Astrocyte of the cerebellum (primary cell): ENCODE results near the gene ITGA3.
A peak's percentile ranks its signal among the peaks of the same experiment; 100 is the strongest.

Experiments used
- DNase-seq: peaks from one replicate; pipeline ENCODE4 v3.0.0-alpha.2; 2011; ENCODE audit warnings: low read depth
- H3K4me3 ChIP-seq: 2 replicates; pipeline ENCODE4 v1.5.1; 2011; ENCODE audit warnings: mild to moderate bottlenecking, low read depth, low read length, moderate library complexity
- CTCF ChIP-seq: IDR thresholded peaks from 2 replicates; pipeline ENCODE4 v1.5.1; 2012; ENCODE audit warnings: low read length, low read depth, moderate library complexity, mild to moderate bottlenecking; ENCODE audit errors: missing control alignments
- in situ Hi-C: cut with HindIII; loops from 2 replicates; pipeline ENCODE4 v1.10.0; 2017; ENCODE audit warnings: low sequenced_read_pairs

The ITGA3 gene

GRCh38 chr17:50120475-50121253, 64.8 kb downstream of the ITGA3 start:
- in situ Hi-C loops: no loop called here
- TF ChIP-seq CTCF: no peak
- no peak for DNase-seq
- H3K4me3 ChIP-seq: no peak overlapping the region

DNA sequence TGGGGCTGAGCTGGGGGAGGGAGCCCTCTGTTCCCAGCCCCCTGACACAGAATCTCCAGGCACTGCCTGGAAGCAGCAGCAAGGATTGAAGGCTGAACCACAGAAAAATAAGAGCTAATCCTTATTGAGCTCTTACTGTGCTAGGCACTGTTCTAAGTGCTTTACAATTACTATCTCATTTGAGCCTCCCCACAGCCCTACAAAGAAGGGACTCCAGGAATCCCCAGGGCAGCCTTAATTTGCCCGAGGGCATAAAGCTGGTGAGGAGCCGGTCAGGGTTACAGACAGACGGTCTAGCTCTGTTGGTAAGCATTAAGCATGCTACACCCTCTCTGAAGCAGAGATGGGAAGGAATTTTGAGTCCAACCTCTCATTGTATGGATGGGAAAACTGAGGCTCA, 67.0 kb downstream of the ITGA3 start:
- H3K4me3 ChIP-seq: no peak overlapping the region
- TF ChIP-seq CTCF: no peak
- DNase-seq: no peak
- in situ Hi-C loops: no loop called here

- TF ChIP-seq CTCF: no peak
- H3K4me3 ChIP-seq: no peak overlapping the region
- in situ Hi-C loops: no loop called here
- peak; percentile 78 for DNase-seq
Measured at GRCh38 chr17:50123649-50124349, 67.9 kb downstream of the ITGA3 start.

DNA sequence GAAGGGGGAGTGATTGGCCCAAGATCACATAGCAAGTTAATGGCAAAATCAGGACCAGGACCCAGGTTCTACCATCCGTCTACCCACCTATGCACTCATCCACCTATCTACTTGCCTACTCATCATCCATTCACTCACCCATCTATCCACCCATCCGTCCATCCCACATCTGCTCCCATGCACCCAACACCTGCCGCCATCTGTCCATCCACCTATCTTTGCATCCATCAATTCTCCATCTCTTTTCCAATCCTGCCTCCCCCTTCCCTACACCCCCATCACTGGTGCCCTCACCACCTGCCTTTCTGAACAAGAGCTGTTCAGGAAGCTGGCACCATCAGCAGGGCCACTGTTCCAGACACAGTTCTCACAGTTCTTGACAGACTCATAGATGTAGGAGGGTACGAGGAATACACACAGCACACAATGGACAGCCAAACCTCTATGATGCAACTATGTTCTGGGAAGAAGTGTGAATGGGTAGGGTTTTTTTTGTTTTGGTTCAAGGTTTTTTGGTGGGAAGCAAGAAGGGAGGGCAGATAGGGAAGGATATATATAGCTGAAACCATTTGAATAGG, 69.6 kb downstream of the ITGA3 start:
- TF ChIP-seq CTCF: no peak
- H3K4me3 ChIP-seq: no peak overlapping the region
- in situ Hi-C loops: no loop called here
- DNase-seq: no peak

DNA sequence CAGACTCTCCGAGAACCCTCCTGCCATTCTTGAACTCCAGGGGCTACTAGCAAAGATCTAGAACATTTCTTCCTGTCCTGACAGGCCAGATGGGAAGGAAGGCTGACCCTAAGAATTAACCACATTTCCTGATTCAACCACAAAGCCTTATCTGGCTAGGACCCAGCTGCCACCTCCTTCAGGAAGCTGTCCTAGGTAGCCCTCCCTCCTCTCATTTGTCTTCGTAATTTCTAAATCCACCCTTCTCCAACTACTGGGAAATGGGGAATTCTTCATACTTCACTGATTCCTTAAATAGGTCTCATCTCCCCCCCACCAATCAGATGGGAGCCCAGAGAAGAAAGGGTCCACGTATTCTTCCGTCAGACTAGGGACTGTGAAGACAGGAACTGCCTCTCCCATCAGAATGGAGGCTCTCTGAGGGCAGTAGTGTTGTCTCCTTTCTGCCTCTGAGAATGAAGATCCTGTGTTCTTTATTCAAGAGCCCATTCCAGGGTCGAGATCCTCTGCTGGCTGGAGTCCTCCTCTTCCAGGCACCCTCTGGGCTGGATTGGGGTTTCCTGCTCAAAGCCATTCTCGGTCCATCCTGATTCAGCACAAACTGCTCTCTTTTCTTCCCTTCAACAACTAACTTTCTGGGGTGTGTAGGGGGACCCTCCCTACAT, 71.9 kb downstream of the ITGA3 start:
- no peak for TF ChIP-seq CTCF
- peak overlapping the region; percentile 62 for H3K4me3 ChIP-seq
- no peak for DNase-seq

More for the DNA sequence above, 71.9 kb downstream of the ITGA3 start:
- in situ Hi-C loops: no loop called here
